DOHH2 (cell line): Measurements from ENCODE around the gene PAXX.
A peak's percentile ranks its signal among the peaks of the same experiment; 100 is the strongest.

Source experiments
- H3F3A ChIP-seq: fragments of 200-600 bp; sonication (generic), shearing (Covaris generic); 2 replicates; pipeline ENCODE4 v1.6.0; 2016; ENCODE audit warnings: antibody characterized with exemption, mild to moderate bottlenecking; ENCODE audit not compliant: control insufficient read depth, insufficient read depth
- H3K27ac ChIP-seq: fragments of 200-600 bp; sonication (generic); 2 replicates; pipeline ENCODE4 v1.5.1; 2014; ENCODE audit warnings: low read depth, mild to moderate bottlenecking, low read length, moderate library complexity
- H3K27me3 ChIP-seq: fragments of 200-600 bp; sonication (generic); 2 replicates; pipeline ENCODE4 v1.6.1; 2014; ENCODE audit warnings: mild to moderate bottlenecking, low read length, mixed read lengths; ENCODE audit not compliant: control insufficient read depth
- H3K36me3 ChIP-seq: fragments of 200-600 bp; sonication (generic); 2 replicates; pipeline ENCODE4 v1.6.1; 2014; ENCODE audit warnings: mild to moderate bottlenecking, low read length, moderate library complexity, mixed read lengths; ENCODE audit not compliant: control insufficient read depth
- H3K4me1 ChIP-seq: fragments of 200-600 bp; sonication (generic); 2 replicates; pipeline ENCODE4 v1.6.1; 2014; ENCODE audit warnings: mild to moderate bottlenecking, low read length, mixed read lengths; ENCODE audit not compliant: control insufficient read depth
- H3K4me2 ChIP-seq: fragments of 200-600 bp; sonication (generic); 2 replicates; pipeline ENCODE4 v1.6.0; 2014; ENCODE audit warnings: mild to moderate bottlenecking, low read length, moderate library complexity
- H3K4me3 ChIP-seq: fragments of 200-600 bp; sonication (generic); 2 replicates; pipeline ENCODE4 v1.5.1; 2014; ENCODE audit warnings: mild to moderate bottlenecking, low read length, mixed read lengths
- H3K79me2 ChIP-seq: fragments of 200-600 bp; sonication (generic); 2 replicates; pipeline ENCODE4 v1.6.1; 2014; ENCODE audit warnings: mild to moderate bottlenecking, low read length, mixed read lengths; ENCODE audit not compliant: control insufficient read depth
- H3K9me2 ChIP-seq: fragments of 200-600 bp; sonication (generic); replicated peaks from 2 replicates; pipeline ENCODE4 v1.6.1; 2014; ENCODE audit warnings: mild to moderate bottlenecking, low read length, mixed read lengths; ENCODE audit not compliant: control insufficient read depth
- H3K9me3 ChIP-seq: fragments of 200-600 bp; sonication (generic); 2 replicates; pipeline ENCODE4 v1.6.1; 2014; ENCODE audit warnings: antibody characterized with exemption, low read length, mixed read lengths; ENCODE audit not compliant: control insufficient read depth, insufficient read depth
- H4K20me1 ChIP-seq: fragments of 200-600 bp; sonication (generic); 2 replicates; pipeline ENCODE4 v1.6.0; 2014; ENCODE audit warnings: low read depth, mild to moderate bottlenecking, antibody characterized with exemption, low read length, moderate library complexity; ENCODE audit not compliant: control insufficient read depth, insufficient read depth
- CTCF ChIP-seq: fragments of 200-600 bp; sonication (generic); IDR thresholded peaks from one replicate; pipeline ENCODE4 v1.5.1; 2014; ENCODE audit warnings: antibody characterized with exemption, mild to moderate bottlenecking, low read depth, low read length; ENCODE audit not compliant: poor library complexity, severe bottlenecking
- EZH2phosphoT487 ChIP-seq: fragments of 200-600 bp; sonication (generic); IDR thresholded peaks from 2 replicates; pipeline ENCODE4 v1.6.1; 2017; ENCODE audit warnings: borderline replicate concordance, mild to moderate bottlenecking, antibody characterized with exemption, low read length, moderate library complexity, mixed read lengths

PAXX gene

DNA sequence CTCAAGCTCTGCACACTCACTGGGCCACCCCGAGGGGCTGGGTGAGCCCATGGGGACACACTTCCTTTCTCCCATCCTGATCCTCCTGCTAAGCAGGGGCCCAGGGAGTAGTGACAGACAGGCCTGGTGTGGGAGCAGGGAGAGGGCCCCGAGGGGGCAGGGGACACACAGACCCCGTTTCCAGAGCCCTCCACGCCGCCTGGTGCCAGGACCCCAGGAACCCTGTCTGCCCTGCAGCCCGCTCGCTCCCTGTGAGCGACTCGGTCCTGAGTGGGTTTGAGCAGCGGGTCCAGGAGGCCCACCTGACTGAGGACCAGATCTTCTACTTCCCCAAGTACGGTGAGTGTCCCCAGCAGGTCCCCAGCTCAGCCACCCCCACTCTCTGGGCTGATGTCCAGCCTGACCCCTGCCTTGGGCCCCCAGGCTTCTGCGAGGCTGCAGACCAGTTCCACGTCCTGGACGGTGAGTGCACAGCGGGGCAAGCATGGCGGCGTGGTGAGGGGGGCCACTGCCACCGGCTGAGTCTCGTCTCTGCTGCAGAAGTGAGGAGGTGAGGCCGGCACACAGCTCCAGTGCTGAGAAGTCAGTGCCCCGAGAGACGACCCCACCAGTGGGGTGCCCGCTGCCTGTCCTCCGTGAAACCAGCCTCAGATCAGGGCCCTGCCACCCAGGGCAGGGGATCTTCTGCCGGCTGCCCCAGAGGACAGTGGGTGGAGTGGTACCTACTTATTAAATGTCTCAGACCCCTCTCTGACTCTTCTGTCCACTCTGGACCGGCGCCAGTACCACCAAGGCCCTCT lies 45.8 kb upstream of the PAXX start:
- Histone ChIP-seq H3K27ac (no peak overlapping the region), H4K20me1 (0 out of 2 replicates have a peak, but pooled peaks cover 3% of the 10 kb centered on the region), H3K9me3 (no peaks in the 10 kb centered on the region), H3K9me2 (no peaks in the 10 kb centered on the region), H3K36me3 (peaks cover 15% of the 10 kb centered on the region), H3K27me3 (no peaks in the 10 kb centered on the region), H3K4me1 (peaks cover 24% of the 10 kb centered on the region), H3F3A (no peaks in the 10 kb centered on the region; the same call in 1 of the 2 replicates), H3K4me2 (no peak overlapping the region), H3K4me3 (no peak overlapping the region), H3K79me2 (peaks cover 24% of the 10 kb centered on the region)
- TF ChIP-seq CTCF (no peak), EZH2phosphoT487 (no peak)

DNA sequence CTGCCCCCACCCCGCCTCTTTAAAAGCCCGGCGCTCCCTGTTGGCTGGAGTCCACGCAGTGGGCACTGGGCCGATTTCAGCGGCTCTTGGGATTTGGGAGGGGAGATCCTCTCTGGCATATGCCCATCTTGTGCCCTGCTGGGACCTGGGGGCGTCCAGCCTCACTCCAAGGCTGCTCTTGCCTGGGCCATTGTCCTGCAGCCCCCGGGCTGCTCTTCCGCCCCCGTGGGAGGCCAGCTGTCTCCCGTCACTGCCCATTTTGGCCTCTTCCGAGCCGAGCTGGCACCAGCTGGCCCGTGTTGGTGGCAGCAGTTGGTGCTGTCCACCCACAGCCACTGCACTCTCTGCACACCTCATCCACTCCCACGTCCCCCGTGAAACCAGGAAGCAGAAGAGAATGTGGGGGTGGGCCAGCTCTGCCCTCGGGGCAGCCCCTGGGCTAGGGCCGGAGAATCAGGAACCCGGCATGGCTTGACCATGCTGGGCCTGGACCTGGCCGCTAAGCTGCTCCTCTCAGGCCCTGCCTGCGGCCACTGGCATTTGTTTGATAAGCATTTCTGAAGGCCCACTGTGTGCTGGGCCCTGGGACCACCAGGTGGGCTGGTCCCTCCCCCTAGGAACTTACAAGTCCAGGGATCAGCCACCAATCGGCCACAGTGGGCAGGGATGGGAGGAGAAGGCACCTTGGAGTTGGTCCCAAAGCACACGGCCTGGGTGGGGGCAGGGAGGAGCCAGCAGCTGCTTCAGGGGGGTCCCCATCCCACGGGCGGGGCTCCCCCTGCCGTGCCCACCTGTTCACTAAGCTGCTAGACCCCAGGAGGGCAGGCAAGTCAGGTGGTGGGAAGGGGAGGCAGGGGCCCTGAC lies 45.0 kb upstream of the PAXX start:
- no peaks in the 10 kb centered on the region for H3K9me3 ChIP-seq
- peaks cover 7% of the 10 kb centered on the region for H3K36me3 ChIP-seq
- H3K27me3 ChIP-seq: no peaks in the 10 kb centered on the region
- H3K79me2 ChIP-seq: peaks cover 18% of the 10 kb centered on the region
- H4K20me1 ChIP-seq: 0 out of 2 replicates have a peak, but pooled peaks cover 1% of the 10 kb centered on the region
- peaks cover 24% of the 10 kb centered on the region for H3K4me1 ChIP-seq
- no peak overlapping the region for H3K4me3 ChIP-seq
- no peaks in the 10 kb centered on the region for H3K9me2 ChIP-seq
- no peak overlapping the region for H3K27ac ChIP-seq
- TF ChIP-seq CTCF (no peak), EZH2phosphoT487 (no peak)
- H3K4me2 ChIP-seq: no peak overlapping the region
- H3F3A ChIP-seq: no peaks in the 10 kb centered on the region; the same call in 1 of the 2 replicates

- no peaks in the 10 kb centered on the region; the same call in 1 of the 2 replicates for H3F3A ChIP-seq
- no peaks in the 10 kb centered on the region for H3K9me3 ChIP-seq
- H3K9me2 ChIP-seq: no peaks in the 10 kb centered on the region
- no peak overlapping the region for H3K4me2 ChIP-seq
- no peak overlapping the region for H3K4me3 ChIP-seq
- H3K27me3 ChIP-seq: no peaks in the 10 kb centered on the region
- TF ChIP-seq CTCF (peak; percentile 63), EZH2phosphoT487 (no peak)
- peaks cover 24% of the 10 kb centered on the region for H3K4me1 ChIP-seq
- H3K27ac ChIP-seq: no peak overlapping the region
- peaks cover 11% of the 10 kb centered on the region for H3K79me2 ChIP-seq
- no peaks in the 10 kb centered on the region for H3K36me3 ChIP-seq
- H4K20me1 ChIP-seq: no peaks in the 10 kb centered on the region
These were observed 44.2 kb upstream of the PAXX start for GRCh38 chr9:136947955-136948510.
